Thoracic aorta (tissue), 2 donors: ENCODE data around the gene ARHGEF18. TPM values are rescaled to one million over a fixed set of nuclear protein-coding genes. Genes with fewer than 3 reads are reported as not detected.

Source experiments
- ATAC-seq: fragments of 150-250 bp; one replicate; pipeline ENCODE4 v1.8.0; 2017; ENCODE audit warnings: low read depth; ENCODE audit not compliant: insufficient number of reproducible peaks, low FRiP score
- DNase-seq: peaks from one replicate; pipeline ENCODE4 v3.0.0-alpha.2; 2020; ENCODE audit warnings: low spot score
- H3K27ac ChIP-seq, 2 donors: fragments of 200-600 bp; sonication (generic); 1 replicate in 1 of 2; 2 replicates in 1 of 2; pipeline ENCODE4 v1.5.1; 2016; ENCODE audit warnings: mild to moderate bottlenecking in 2 of 2, moderate library complexity in 2 of 2
- H3K27me3 ChIP-seq: fragments of 200-600 bp; sonication (generic); replicated peaks from 2 replicates; pipeline ENCODE4 v1.6.0; 2016; ENCODE audit warnings: mild to moderate bottlenecking; ENCODE audit not compliant: insufficient read depth
- H3K36me3 ChIP-seq: fragments of 200-600 bp; sonication (generic); one replicate; pipeline ENCODE4 v1.5.1; 2016
- H3K4me1 ChIP-seq, 2 donors: fragments of 200-600 bp; sonication (generic); 1 replicate in 1 of 2; 2 replicates in 1 of 2; pipeline versions ENCODE4 v1.5.1 to v1.6.0; 2016; ENCODE audit warnings: low read depth in 2 of 2, mild to moderate bottlenecking in 1 of 2; ENCODE audit not compliant: control insufficient read depth in 1 of 2
- H3K4me3 ChIP-seq: fragments of 200-600 bp; sonication (generic); 2 replicates; pipeline ENCODE4 v1.5.1; 2016; ENCODE audit warnings: mild to moderate bottlenecking
- H3K9me3 ChIP-seq: fragments of 200-600 bp; sonication (generic); 2 replicates; pipeline ENCODE4 v1.5.1; 2016
- total RNA-seq, 2 donors: library from RNA; depleted of rRNA; stranded (reverse); fragments of >200 nt; gene quantifications; one replicate each; pipeline versions ENCODE4 v1.1.0 to v1.2.3, GENCODE V29; 2016
- TF ChIP-seq, protein P1 (sequence below): fragments of 200-600 bp; sonication (generic); IDR thresholded peaks from one replicate; pipeline ENCODE4 v1.5.1; 2019; ENCODE audit warnings: antibody characterized with exemption

The ARHGEF18 gene
- total RNA-seq, 2 donors from 2014 or later = 21.8 to 22.7 TPM

GRCh38 chr19:7355151-7355820, 6.5 kb downstream of the ARHGEF18 start:
- Histone ChIP-seq H3K4me3 (no peak overlapping the region), H3K27ac (no peak overlapping the region), H3K27me3 (no peaks in the 10 kb centered on the region), H3K36me3 (no peaks in the 10 kb centered on the region), H3K9me3 (peaks cover 6% of the 10 kb centered on the region), H3K4me1 (no peaks in the 10 kb centered on the region)
- no peak for DNase-seq
- TF ChIP-seq, protein P1, sequence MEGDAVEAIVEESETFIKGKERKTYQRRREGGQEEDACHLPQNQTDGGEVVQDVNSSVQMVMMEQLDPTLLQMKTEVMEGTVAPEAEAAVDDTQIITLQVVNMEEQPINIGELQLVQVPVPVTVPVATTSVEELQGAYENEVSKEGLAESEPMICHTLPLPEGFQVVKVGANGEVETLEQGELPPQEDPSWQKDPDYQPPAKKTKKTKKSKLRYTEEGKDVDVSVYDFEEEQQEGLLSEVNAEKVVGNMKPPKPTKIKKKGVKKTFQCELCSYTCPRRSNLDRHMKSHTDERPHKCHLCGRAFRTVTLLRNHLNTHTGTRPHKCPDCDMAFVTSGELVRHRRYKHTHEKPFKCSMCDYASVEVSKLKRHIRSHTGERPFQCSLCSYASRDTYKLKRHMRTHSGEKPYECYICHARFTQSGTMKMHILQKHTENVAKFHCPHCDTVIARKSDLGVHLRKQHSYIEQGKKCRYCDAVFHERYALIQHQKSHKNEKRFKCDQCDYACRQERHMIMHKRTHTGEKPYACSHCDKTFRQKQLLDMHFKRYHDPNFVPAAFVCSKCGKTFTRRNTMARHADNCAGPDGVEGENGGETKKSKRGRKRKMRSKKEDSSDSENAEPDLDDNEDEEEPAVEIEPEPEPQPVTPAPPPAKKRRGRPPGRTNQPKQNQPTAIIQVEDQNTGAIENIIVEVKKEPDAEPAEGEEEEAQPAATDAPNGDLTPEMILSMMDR = no peak
- ATAC-seq = no peak

GRCh38 chr19:7355871-7356270, 7.1 kb downstream of the ARHGEF18 start:
- H3K9me3 ChIP-seq = peaks cover 6% of the 10 kb centered on the region
- DNase-seq (no peak), ATAC-seq (no peak)
- no peak overlapping the region for H3K27ac ChIP-seq
- H3K36me3 ChIP-seq = no peaks in the 10 kb centered on the region
- no peaks in the 10 kb centered on the region for H3K27me3 ChIP-seq
- H3K4me3 ChIP-seq = no peak overlapping the region
- TF ChIP-seq, protein P1 = no peak
- H3K4me1 ChIP-seq = no peaks in the 10 kb centered on the region

GRCh38 chr19:7356899-7357627, 8.3 kb downstream of the ARHGEF18 start:
- TF ChIP-seq, protein P1 = no peak
- ATAC-seq (no peak), DNase-seq (no peak)
- H3K27me3 ChIP-seq = no peaks in the 10 kb centered on the region
- H3K4me3 ChIP-seq = no peak overlapping the region
- H3K27ac ChIP-seq = no peak overlapping the region
- peaks cover under 1% of the 10 kb centered on the region for H3K9me3 ChIP-seq
- no peaks in the 10 kb centered on the region for H3K4me1 ChIP-seq
- no peaks in the 10 kb centered on the region for H3K36me3 ChIP-seq

DNA sequence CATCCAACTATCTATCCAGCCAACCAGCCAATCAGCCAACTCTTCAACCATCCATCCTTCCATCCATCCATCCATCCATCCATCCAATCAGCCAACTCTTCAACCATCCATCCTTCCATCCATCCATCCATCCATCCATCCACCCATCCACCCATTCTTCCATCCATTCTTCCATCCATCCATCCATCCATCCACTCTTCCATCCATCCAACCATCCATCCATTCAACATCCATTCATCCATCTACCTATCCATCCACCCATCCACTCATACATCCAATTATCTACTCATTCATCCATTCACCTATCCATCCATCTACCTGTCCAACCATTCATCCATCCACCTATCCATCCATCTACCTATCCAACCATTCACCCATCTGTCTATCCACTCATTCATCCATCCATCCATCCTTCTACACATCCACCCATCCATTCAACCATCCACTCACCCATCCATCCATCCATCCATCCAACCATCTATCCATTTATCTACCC, 9.4 kb downstream of the ARHGEF18 start:
- ATAC-seq (no peak), DNase-seq (no peak)
- Histone ChIP-seq H3K27me3 (no peaks in the 10 kb centered on the region), H3K4me3 (no peak overlapping the region), H3K9me3 (no peaks in the 10 kb centered on the region), H3K27ac (no peak overlapping the region), H3K36me3 (no peaks in the 10 kb centered on the region), H3K4me1 (no peaks in the 10 kb centered on the region)
- TF ChIP-seq, protein P1 = no peak

- Histone ChIP-seq H3K27ac (no peak overlapping the region), H3K9me3 (no peaks in the 10 kb centered on the region), H3K4me3 (no peak overlapping the region), H3K36me3 (no peaks in the 10 kb centered on the region), H3K27me3 (no peaks in the 10 kb centered on the region), H3K4me1 (no peaks in the 10 kb centered on the region)
- DNase-seq (no peak), ATAC-seq (no peak)
- TF ChIP-seq, protein P1 = no peak
Observed at GRCh38 chr19:7360393-7360984, 11.8 kb downstream of the ARHGEF18 start.
